GM19372 (cell line): ENCODE results near the gene PPP2R5E.
A peak's percentile ranks its signal among the peaks of the same experiment; 100 is the strongest.
"Not testable (repeated sequence)": the region's sequence is repeated elsewhere in the genome, so short reads cannot be mapped to it uniquely, and the experiment has no call there.

Experiments
- ATAC-seq: cut with Tn5 transposase; IDR thresholded peaks from one replicate; pipeline ENCODE4 v1.9.1; 2021; ENCODE audit warnings: mild to moderate bottlenecking, low read depth, moderate library complexity; ENCODE audit not compliant: unreplicated experiment

PPP2R5E gene

GRCh38 chr14:63543000-63543825 lies at the start of gene PPP2R5E:
Gene PPP2R5E, minus strand, starts transcription at chr14:63543377. Its CDS starts 3,692 bp downstream, at chr14:63539685.
- peak; percentile 95 for ATAC-seq

DNA sequence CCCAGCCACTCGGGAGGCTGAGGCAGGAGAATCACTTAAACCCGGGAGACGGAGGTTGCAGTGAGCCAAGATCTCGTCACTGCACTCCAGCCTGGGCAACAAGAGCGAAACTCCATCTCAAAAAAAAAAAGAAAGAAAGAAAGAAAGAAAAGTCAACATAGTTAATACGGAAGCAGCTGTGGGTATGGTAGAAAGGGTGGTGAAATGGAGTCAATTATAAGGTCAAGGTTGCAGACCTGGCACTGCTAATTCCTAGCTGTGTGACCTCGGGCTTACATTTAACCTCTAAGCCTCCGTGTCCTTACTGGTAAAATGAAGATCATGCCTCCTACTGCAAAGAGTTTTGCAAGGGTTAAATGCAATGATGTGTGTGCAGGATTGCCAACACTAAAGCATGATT lies 39.9 kb upstream of the PPP2R5E start:
- ATAC-seq, result not testable (repeated sequence)

DNA sequence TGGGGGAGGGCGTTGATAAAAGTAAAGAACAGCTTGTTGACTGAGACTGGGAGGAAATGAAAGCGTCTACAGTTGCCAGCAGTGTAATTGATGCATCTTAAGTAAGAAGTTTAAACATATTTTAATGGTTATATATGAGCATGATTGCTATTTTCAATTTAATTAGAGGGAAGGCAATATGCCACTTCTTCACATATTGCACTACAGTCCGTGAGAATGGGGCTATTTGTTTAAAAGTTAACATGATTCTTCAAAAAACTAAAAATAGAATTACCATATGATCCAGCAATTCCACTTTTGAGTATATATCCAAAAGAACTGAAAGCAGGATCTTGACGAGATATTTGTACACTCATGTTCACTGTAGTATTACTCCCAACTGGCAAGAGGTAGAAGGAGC lies 38.3 kb upstream of the PPP2R5E start:
- no peak for ATAC-seq

DNA sequence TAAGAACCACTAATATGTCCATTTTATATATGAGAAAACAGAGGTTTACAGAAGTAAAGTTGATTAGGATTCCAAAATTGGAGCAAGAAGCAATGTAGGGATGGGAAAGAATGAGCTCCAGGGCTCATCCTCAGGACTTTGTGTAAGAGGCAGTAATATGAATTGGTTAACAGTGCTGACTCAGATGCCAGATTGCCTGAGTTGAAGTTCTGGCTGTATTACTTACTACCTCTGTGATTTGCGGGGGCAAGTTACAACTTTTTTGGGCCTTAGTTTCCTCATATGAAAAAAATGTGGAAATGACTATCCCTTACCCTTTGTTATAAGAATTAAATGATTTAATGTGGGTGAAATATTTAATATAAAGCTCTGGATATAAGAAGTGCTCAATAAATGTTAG lies 35.1 kb upstream of the PPP2R5E start:
- no peak for ATAC-seq

GRCh38 chr14:63573581-63573980 lies 30.4 kb upstream of the PPP2R5E start:
- ATAC-seq, result no peak

- no peak for ATAC-seq
Observed at GRCh38 chr14:63565448-63565847, 22.3 kb upstream of the PPP2R5E start.

DNA sequence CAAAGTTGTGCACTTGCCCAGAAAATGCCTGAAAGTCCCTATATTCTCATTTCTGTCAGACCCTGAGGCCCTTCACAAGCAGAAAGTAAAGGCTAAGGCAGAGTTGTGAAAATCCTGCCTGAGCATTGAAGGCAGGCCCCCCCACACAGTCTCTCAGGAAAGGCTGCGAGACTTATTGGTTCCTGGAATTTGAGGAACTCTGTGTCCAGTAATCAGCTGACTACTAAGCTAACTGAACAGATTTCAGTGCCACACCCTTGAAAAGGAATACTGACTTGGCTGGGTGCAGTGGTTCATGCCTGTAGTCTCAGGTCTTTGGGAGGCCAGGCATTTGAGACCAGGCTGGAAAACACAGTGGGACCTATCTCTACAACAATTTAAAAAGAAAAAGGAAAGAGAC lies 21.1 kb upstream of the PPP2R5E start:
- no peak for ATAC-seq

GRCh38 chr14:63563370-63564026 lies 20.3 kb upstream of the PPP2R5E start:
- ATAC-seq, result no peak

DNA sequence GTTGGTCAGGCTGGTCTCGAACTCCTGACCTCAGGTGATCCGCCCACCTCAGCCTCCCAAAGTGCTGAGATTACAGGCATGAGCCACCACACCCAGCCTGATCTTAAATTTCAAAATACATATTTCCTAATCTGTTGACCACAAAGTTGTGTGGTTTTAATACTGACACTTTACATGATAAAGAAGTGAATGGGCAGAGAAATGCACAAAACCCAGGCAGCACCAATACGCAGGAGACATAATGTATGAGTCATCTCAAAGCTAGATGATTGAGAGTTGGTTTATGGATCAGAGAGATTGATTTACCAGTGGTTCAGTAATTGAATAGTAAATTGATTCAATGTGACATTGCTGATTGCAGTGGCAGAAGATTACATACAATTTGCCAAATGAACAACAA lies 19.2 kb upstream of the PPP2R5E start:
- no peak for ATAC-seq

DNA sequence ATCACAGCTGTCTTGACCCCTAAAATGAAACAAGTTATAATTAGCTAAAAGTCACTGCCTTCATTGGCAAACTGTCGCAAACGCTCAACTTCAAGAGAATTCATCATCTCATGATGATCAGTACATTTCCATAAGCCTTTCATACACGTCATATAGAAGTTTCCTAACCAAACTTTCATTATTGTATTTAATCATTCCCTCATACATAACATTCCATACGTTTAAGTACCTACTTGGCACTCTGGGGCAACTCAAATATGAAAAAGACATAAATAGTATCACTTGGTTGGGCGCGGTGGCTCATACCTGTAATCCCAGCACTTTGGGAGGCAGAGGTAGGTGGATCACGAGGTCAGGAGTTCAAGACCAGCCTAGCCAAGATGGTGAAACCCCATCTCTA lies 12.4 kb upstream of the PPP2R5E start:
- ATAC-seq, result no peak

DNA sequence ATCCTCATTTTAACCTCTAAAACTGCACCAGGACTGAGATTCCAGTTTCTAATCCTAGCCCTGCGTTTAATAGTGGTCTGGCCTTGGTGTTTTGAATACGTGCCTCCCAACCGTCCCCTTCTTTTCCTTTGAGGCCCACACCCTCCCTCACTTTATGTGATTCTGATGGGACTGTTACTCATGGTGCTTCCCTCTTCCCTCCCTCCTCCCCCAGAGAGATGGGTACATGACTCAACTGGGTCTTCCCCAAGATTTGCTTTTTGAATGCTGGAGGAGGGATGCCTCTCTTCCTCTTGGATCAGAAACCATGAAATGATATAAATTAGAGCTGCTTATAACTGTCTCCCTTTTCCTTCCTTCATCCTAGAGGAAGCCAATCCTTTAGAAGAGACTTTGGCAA lies 8.2 kb upstream of the PPP2R5E start:
- ATAC-seq, result no peak

- ATAC-seq, result no peak
Observed at GRCh38 chr14:63547798-63548335, 4.7 kb upstream of the PPP2R5E start.

- no peak for ATAC-seq
Observed at GRCh38 chr14:63545431-63545830, 2.3 kb upstream of the PPP2R5E start.

DNA sequence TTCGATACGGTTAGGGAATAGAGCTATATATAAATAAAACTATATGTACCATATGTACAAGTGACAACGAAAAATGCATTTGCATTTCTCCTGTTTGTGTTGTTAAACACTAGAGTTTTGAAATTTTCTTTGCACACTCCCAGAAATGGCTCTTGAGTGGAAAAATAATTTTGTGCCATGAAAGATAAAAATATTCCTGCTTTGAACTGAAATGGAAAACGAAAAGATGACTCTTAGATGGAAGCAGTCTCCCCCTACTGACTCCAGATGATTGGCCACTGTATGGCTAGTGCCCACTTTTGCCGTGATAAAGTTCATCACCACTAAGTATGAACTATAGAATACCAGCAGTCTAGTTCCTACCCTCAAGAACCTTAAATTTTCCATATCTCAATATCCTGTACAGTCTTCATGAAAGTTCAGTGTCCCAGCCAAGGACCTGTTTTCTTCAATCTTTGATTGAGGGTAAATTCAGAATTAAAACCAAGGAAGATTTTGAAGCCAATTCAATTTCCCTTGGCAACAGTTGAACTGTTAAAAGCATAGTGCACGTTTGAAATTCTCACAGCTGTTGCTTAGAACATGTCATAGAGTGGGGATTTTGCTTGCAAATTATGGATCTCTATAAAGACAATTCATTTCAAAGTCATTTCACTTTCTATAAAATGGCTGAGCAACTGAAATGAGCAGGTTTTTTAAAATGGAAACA lies 1.6 kb upstream of the PPP2R5E start:
- ATAC-seq, result no peak

GRCh38 chr14:63543826-63544406 lies 739 bp upstream of the PPP2R5E start:
- peak; percentile 19 for ATAC-seq

- peak; percentile 6 for ATAC-seq
Observed at GRCh38 chr14:63542231-63542999, 762 bp downstream of the PPP2R5E start.

DNA sequence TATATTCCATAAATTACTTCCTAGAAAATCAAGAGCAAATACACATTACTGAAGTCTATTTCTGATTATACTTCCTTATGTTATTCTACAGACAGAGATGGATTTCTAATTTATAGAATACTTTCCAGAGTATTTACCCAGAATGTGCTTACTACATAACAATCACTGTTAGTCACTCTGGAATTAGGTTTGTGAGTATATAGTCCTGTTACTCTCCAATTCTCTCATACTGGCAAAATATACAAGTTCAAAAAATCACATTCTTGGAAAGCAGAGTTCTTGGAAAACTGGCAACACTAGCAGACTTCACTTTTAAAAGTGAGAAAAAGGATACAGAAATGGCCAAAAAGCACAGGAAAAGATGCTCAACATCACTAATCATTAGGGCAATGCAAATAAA lies 7.3 kb downstream of the PPP2R5E start:
- no peak for ATAC-seq

- ATAC-seq, result no peak
Observed at GRCh38 chr14:63533474-63533873, 9.7 kb downstream of the PPP2R5E start.

DNA sequence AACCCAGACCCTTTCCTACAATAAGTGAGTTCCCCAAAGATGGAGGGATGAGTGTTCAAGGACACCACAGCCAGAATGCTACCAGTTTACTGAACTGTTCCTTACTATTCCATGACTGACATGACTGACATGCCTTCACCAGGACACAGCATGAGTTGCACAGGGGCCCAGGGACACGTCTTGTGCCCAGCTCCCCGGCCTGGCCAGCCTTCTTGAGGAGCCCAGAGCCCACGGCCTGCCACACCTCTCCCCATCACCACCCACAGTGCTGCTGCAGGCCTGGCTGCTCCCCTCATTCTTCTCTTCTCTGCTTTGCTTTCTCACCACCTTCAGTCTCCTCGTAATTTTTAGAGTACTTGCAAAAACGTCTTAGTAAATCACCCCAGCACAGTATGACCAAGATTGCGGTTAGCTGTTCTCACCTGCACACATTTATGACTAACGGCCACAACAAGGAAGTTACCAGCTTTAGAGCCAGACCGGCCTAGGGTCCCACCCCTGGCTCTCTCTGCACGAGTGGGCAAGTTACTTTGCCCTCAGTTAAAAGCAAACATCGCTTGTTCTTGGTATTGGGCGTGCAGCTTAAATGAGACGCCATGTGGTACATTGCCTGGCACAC lies 18.5 kb downstream of the PPP2R5E start:
- no peak for ATAC-seq
